Smooth muscle cell (in vitro differentiated cells): Measurements from ENCODE around the gene MAP1A. TPM values are rescaled to one million over a fixed set of nuclear protein-coding genes. Genes with fewer than 3 reads are reported as not detected.
A peak's percentile ranks its signal among the peaks of the same experiment; 100 is the strongest.

Experiments used
- DNase-seq: peaks from one replicate; lab custom pipeline; 2025; ENCODE audit not compliant: unreplicated experiment; lab: John Stamatoyannopoulos, UW
- H2AFZ ChIP-seq: fragments of 200-600 bp; sonication (generic); 2 replicates; pipeline ENCODE4 v1.6.0; 2016; ENCODE audit warnings: antibody characterized with exemption, low read depth, mild to moderate bottlenecking
- H3F3A ChIP-seq: fragments of 200-600 bp; sonication (generic); 2 replicates; pipeline ENCODE4 v1.6.0; 2017; ENCODE audit warnings: antibody characterized with exemption, low read depth
- H3K27ac ChIP-seq: fragments of 200-600 bp; sonication (generic); 2 replicates; pipeline ENCODE4 v1.5.1; 2016; ENCODE audit warnings: low read depth, mild to moderate bottlenecking
- H3K27me3 ChIP-seq: fragments of 200-600 bp; sonication (generic); 2 replicates; pipeline ENCODE4 v1.6.1; 2016; ENCODE audit warnings: low read depth, mild to moderate bottlenecking
- H3K36me3 ChIP-seq: fragments of 200-600 bp; sonication (generic); 2 replicates; pipeline ENCODE4 v1.5.1; 2016; ENCODE audit warnings: low read depth
- H3K4me1 ChIP-seq: fragments of 200-600 bp; sonication (generic); 2 replicates; pipeline ENCODE4 v1.5.1; 2016; ENCODE audit warnings: low read depth
- H3K4me2 ChIP-seq: fragments of 200-600 bp; sonication (generic); 2 replicates; pipeline ENCODE4 v1.6.0; 2016; ENCODE audit warnings: mild to moderate bottlenecking
- H3K4me3 ChIP-seq: fragments of 200-600 bp; sonication (generic); 2 replicates; pipeline ENCODE4 v1.5.1; 2016; ENCODE audit warnings: mild to moderate bottlenecking
- H3K79me2 ChIP-seq: fragments of 200-600 bp; sonication (generic); 2 replicates; pipeline ENCODE4 v1.6.0; 2016; ENCODE audit warnings: low read depth, mild to moderate bottlenecking
- H3K9ac ChIP-seq: fragments of 200-600 bp; sonication (generic); 2 replicates; pipeline ENCODE4 v1.6.0; 2016; ENCODE audit warnings: low read depth
- H3K9me3 ChIP-seq: fragments of 200-600 bp; sonication (generic); replicated peaks from 2 replicates; pipeline ENCODE4 v1.5.1; 2016; ENCODE audit warnings: low read depth
- H4K20me1 ChIP-seq: fragments of 200-600 bp; sonication (generic); 2 replicates; pipeline ENCODE4 v1.6.0; 2016; ENCODE audit warnings: low read depth
- WGBS: methylation state at CpG from one replicate; pipeline ENCODE4 v1.1.7; 2016; ENCODE audit warnings: low lambda C conversion rate; 5-methylcytosine and 5-hydroxymethylcytosine counted together
- polyA plus RNA-seq: library from polyadenylated mRNA; unstranded; fragments of >200 nt; fragmentation: Nextera tagmentation; extraction: Ambion mirVana; gene quantifications from 2 replicates; pipeline ENCODE4 v1.2.1, GENCODE V29; 2016
- total RNA-seq: library from RNA; depleted of rRNA; stranded (reverse); fragments of >200 nt; gene quantifications from 2 replicates; pipeline ENCODE4 v1.2.3, GENCODE V29; 2014
- TF ChIP-seq, protein P1 (sequence below): fragments of 200-600 bp; sonication (generic); IDR thresholded peaks from 2 replicates; pipeline ENCODE4 v1.5.1; 2017; ENCODE audit warnings: borderline replicate concordance, mild to moderate bottlenecking, antibody characterized with exemption; ENCODE audit not compliant: insufficient read depth, poor library complexity, severe bottlenecking

The MAP1A gene
- total and polyA plus RNA-seq, 2 experiments from 2014 or later, result 14.6 to 27.1 TPM

DNA sequence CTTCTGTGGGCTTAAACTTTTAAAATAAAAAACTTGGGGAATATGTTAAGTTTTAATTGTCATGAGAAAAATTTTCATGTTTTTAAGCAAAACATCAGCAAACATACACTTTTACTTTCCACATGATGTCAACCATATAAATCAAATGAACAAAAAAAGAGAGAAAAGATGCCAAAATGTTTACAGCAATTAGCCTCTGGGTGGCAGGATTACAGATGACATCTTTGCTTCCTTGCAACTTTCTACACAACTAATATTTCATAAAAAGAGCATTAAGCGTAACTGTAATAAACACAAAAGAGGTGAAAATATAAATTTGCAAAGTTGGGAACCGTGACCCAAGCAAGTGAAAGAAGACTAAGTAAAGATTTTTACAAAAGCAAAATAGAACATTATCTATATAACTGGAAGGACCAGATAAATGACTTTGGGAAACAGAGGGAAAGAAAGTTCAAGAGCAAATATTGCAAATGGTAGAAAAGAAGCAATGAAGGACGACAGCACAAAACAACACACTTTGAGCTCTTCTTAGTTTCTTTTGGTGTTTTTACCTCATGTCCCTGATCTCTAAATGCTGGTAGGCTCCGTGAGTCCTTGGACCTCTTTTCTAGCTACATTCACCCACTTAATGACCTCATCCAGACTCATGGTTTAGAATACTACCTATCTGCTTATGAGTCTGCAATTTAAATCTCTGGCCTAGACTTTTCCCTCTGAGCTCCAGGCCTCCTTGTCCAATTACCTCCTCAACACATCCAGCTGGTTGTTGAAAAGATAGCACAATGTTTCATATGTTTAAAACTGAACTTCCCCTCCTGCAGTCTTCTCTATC, 33.9 kb upstream of the MAP1A start:
- Histone ChIP-seq H4K20me1 (peaks cover 93% of the 10 kb centered on the region), H3F3A (no peaks in the 10 kb centered on the region), H3K9ac (no peak overlapping the region), H3K27me3 (no peaks in the 10 kb centered on the region), H3K4me3 (no peak overlapping the region), H2AFZ (no peak overlapping the region), H3K79me2 (peaks cover 51% of the 10 kb centered on the region), H3K36me3 (peaks cover 19% of the 10 kb centered on the region), H3K9me3 (no peaks in the 10 kb centered on the region), H3K27ac (no peak overlapping the region), H3K4me1 (no peaks in the 10 kb centered on the region), H3K4me2 (no peak overlapping the region)
- WGBS, result 87% methylated on average over 4 of the region's 4 CpGs
- no peak for DNase-seq
- TF ChIP-seq, protein P1, sequence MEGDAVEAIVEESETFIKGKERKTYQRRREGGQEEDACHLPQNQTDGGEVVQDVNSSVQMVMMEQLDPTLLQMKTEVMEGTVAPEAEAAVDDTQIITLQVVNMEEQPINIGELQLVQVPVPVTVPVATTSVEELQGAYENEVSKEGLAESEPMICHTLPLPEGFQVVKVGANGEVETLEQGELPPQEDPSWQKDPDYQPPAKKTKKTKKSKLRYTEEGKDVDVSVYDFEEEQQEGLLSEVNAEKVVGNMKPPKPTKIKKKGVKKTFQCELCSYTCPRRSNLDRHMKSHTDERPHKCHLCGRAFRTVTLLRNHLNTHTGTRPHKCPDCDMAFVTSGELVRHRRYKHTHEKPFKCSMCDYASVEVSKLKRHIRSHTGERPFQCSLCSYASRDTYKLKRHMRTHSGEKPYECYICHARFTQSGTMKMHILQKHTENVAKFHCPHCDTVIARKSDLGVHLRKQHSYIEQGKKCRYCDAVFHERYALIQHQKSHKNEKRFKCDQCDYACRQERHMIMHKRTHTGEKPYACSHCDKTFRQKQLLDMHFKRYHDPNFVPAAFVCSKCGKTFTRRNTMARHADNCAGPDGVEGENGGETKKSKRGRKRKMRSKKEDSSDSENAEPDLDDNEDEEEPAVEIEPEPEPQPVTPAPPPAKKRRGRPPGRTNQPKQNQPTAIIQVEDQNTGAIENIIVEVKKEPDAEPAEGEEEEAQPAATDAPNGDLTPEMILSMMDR, result peak; percentile 15

DNA sequence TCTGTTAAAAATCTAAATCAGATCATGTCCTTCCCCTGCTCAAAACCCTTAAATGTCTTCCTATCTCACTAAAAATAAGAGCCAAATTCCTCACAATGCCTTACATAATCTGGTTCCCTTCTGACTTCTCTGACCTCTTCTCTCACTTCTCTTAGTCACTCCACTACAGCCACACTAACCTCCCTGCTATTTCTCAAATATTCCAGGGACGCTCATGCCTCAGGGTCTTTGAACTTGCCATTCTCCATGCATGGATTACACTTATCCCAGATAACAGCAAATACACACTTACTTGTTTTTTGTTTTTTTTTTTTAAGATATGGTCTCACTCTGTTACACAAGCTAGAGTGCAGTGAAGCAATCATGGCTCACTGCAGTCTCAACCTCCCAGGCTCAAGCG, 33.0 kb upstream of the MAP1A start:
- Histone ChIP-seq H3K4me3 (no peak overlapping the region), H3K27me3 (no peaks in the 10 kb centered on the region), H3K9ac (no peak overlapping the region), H3K4me1 (no peaks in the 10 kb centered on the region), H3K36me3 (peaks cover 10% of the 10 kb centered on the region), H3K4me2 (no peak overlapping the region), H3K27ac (peak overlapping the region; percentile 24), H2AFZ (no peak overlapping the region), H3F3A (no peaks in the 10 kb centered on the region), H3K79me2 (peaks cover 57% of the 10 kb centered on the region), H3K9me3 (no peaks in the 10 kb centered on the region), H4K20me1 (peaks cover 95% of the 10 kb centered on the region)
- TF ChIP-seq, protein P1, result no peak
- WGBS, result 85% methylated on average over 2 of the region's 2 CpGs
- DNase-seq, result no peak

DNA sequence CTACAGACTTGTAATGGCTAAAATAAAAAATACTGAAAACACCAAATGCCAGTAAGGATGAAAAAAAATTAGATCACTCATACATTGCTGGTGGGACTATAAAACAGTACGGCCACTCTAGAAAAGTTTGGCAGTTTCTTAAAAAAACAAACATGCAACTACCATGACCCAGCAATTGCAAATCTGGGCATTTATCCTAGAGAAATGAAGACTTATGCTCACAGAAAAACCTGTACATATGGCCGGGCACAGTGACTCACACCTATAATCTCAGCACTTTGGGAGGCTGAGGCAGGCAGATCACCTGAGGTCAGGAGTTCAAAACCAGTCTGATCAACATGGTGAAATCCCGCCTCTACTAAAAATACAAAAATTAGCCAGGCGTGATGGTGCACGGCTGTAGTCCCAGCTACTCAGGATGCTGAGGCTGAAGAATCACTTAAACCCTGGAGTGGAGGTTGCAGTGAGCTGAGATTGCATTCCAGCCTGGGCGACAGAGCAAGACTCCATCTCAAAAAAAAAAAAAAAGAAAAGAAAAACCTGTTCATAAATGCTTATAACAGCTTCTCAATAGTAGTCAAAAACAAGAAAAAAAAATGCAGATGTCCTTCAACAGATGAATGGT, 30.0 kb upstream of the MAP1A start:
- Histone ChIP-seq H4K20me1 (peaks cover 74% of the 10 kb centered on the region), H3K9me3 (no peaks in the 10 kb centered on the region), H2AFZ (no peak overlapping the region), H3K36me3 (no peaks in the 10 kb centered on the region), H3K27ac (no peak overlapping the region), H3K79me2 (peaks cover 69% of the 10 kb centered on the region), H3K4me1 (no peaks in the 10 kb centered on the region), H3K27me3 (no peaks in the 10 kb centered on the region), H3F3A (no peaks in the 10 kb centered on the region), H3K4me2 (no peak overlapping the region), H3K4me3 (no peak overlapping the region), H3K9ac (no peak overlapping the region)
- no peak for DNase-seq
- TF ChIP-seq, protein P1, result no peak
- WGBS, result 96% methylated on average over 6 of the region's 6 CpGs

DNA sequence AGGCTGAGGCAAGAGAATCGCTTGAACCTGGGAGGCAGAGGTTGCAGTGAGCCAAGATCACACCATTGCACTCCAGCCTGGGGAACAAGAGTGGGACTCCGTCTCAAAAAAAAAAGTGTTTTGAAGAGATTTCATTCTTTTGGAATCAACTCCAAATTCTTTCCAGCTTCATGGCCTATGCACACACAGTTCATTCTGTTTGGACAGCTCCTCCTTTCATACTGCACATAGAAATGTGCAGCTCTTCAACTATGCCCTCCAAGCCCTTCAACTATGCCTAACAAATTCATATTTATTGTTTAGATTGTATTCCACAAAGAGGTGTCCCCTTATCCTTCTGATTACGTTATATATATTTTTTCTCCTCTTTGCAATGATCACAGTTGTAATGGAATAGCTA, 28.6 kb upstream of the MAP1A start:
- TF ChIP-seq, protein P1, result no peak
- H3F3A ChIP-seq, result no peaks in the 10 kb centered on the region
- 97% methylated on average over 3 of the region's 3 CpGs for WGBS
- DNase-seq, result no peak
- H3K4me3 ChIP-seq, result no peak overlapping the region
- no peak overlapping the region for H3K9ac ChIP-seq
- H3K27ac ChIP-seq, result no peak overlapping the region
- H3K36me3 ChIP-seq, result no peaks in the 10 kb centered on the region
- no peak overlapping the region for H2AFZ ChIP-seq
- peaks cover 4% of the 10 kb centered on the region for H3K4me1 ChIP-seq
- H4K20me1 ChIP-seq, result peaks cover 60% of the 10 kb centered on the region
- no peak overlapping the region for H3K4me2 ChIP-seq
- H3K27me3 ChIP-seq, result no peaks in the 10 kb centered on the region
- H3K9me3 ChIP-seq, result no peaks in the 10 kb centered on the region
- H3K79me2 ChIP-seq, result peaks cover 62% of the 10 kb centered on the region
